Astrocyte (in vitro differentiated cells and primary cell): ENCODE data around the gene CDH20.

Source experiments
- CTCF ChIP-seq: IDR thresholded peaks from 2 replicates; pipeline ENCODE4 v1.5.1; 2011; ENCODE audit warnings: low read depth, mild to moderate bottlenecking, inconsistent platforms, low read length, moderate library complexity; ENCODE audit not compliant: insufficient read depth
- EZH2 ChIP-seq: IDR thresholded peaks from 2 replicates; pipeline ENCODE4 v1.6.1; 2012; ENCODE audit warnings: mild to moderate bottlenecking, low read length, inconsistent platforms; ENCODE audit not compliant: insufficient read depth

- TF ChIP-seq CTCF (no peak), EZH2 (no peak)
Measured at GRCh38 chr18:61470031-61470674, 136.9 kb downstream of the CDH20 start.
